HUES6 (cell line): ENCODE results near the gene SESN1.

ENCODE experiments used
- H3K27ac ChIP-seq: 2 replicates; pipeline ENCODE4 v1.7.0; 2013; ENCODE audit warnings: low read depth, mild to moderate bottlenecking, low read length, inconsistent platforms
- H3K27me3 ChIP-seq: 2 replicates; pipeline ENCODE4 v1.6.1; 2013; ENCODE audit warnings: low read length; ENCODE audit not compliant: control insufficient read depth, insufficient read depth
- H3K36me3 ChIP-seq: 2 replicates; pipeline ENCODE4 v1.6.1; 2013; ENCODE audit warnings: low read length; ENCODE audit not compliant: control insufficient read depth, insufficient read depth
- H3K4me1 ChIP-seq: 2 replicates; pipeline ENCODE4 v1.6.1; 2013; ENCODE audit warnings: low read length; ENCODE audit not compliant: control insufficient read depth, insufficient read depth
- H3K4me3 ChIP-seq: 2 replicates; pipeline ENCODE4 v1.5.1; 2013; ENCODE audit warnings: low read depth, low read length
- H3K9ac ChIP-seq: one replicate; pipeline ENCODE4 v1.6.1; 2013; ENCODE audit warnings: mild to moderate bottlenecking, low read length
- H3K9me3 ChIP-seq: 2 replicates; pipeline ENCODE4 v1.6.1; 2013; ENCODE audit warnings: low read depth, low read length; ENCODE audit not compliant: control insufficient read depth, insufficient read depth

The SESN1 gene

DNA sequence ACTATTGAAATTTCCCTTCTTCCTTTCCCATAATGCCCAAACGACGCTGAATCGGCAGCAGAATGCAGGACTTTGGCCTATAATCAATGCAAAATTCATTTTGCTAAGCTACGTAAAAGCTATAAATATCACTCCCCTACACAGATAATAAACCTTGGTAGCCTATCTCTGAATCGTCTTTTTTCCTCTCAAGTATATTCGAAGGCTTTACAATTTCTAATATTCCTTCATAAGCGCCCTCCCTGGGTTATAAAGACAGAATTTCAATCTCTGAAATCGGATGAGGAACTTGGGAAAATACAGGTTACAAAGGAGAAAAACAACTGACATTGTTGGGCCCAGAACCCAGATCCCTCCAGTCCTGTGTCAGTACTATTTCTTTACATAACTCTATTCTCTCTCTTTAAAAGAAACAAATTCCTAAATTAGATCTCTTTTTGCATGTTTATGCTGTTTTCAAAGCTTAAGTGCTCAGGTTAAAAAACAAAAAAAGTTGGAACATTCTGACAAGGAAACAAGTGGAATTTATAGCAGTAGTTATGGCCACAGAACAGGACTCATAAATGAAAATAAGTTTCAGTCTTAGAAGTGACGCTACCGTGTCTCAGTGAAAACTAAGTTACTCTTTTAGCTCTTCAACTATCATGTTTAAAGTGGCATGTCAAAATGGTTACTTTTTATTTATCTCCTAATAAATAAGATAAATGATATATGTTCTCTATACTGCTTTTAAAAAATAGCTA, 84.5 kb downstream of the SESN1 start:
- no peaks in the 10 kb centered on the region for H3K27me3 ChIP-seq
- H3K27ac ChIP-seq = no peak overlapping the region
- peak overlapping the region; percentile 93 for H3K4me3 ChIP-seq
- H3K36me3 ChIP-seq = no peaks in the 10 kb centered on the region
- H3K4me1 ChIP-seq = peaks cover 22% of the 10 kb centered on the region
- H3K9ac ChIP-seq = peak overlapping the region; percentile 65
- H3K9me3 ChIP-seq = no peaks in the 10 kb centered on the region

DNA sequence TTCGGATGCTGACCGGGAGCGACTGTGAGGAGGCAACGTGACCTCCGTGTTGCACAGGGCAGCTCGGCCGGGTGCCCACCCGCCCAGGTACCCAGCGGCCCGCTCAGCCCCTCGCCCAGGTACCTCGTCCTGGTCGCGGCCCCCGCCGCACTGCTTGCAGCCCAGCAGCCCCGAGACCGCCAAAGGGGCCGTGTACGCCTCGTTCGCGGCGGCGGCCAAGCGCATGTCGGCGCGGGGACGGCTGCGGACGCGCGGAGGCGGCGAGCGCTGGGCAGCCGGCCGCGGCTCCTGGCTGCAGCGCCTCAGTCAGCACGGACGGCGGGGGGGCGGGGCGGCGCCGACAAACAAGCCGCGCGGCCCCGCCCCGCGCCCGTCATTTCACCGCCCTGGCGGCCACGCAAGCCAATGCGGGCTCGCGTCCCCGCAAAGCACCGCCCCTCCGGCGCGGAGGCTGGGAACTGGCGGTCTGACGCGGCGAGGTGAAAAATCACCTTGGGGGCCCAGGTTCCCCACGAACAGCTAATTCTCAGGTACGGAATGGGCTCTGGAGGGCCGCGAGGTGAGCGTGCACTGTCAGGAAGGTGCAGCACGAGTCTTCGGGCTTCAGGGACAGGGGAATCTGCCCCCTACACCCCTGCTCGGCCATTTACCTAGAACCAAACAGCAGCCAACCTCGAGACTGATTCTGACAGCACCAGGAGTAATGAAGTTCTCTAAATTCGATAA, 85.2 kb downstream of the SESN1 start:
- Histone ChIP-seq H3K9ac (peak overlapping the region; percentile 84), H3K4me3 (peak overlapping the region; percentile 93), H3K27ac (peak overlapping the region; percentile 77), H3K36me3 (no peaks in the 10 kb centered on the region), H3K9me3 (no peaks in the 10 kb centered on the region), H3K27me3 (no peaks in the 10 kb centered on the region), H3K4me1 (peaks cover 21% of the 10 kb centered on the region)

DNA sequence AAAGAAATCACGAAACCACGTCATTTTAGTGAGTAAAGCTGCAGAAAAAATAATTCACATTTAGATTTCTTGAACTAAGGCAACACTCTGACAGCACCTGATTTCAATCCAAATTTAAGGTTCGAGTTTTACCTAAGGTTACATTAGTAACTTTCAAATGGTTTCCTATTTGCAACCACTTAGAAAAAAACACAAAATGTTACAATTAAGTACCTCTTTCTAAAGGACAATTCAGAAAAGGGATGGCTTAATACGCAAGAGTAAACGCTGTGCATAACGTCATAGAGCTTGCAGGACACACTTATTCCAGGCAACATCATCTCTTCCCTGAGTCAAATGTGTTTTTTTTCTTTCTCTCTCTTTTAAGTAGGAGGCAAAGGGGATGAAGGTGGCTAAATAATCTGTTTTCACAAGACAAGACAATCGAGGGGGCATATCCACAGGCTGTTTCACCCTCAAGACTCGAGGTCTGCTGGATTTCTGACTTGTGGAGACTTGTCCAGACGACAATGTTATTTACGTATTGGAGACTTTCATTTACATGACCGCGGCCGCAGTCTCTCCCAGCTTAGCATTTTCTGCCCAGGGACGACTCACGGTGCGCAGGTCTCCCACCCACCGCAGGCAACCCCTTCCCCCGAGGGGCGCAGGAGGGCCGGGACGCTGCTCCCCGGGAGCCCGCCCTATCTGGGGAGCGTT, 86.0 kb downstream of the SESN1 start:
- Histone ChIP-seq H3K4me1 (peaks cover 21% of the 10 kb centered on the region), H3K4me3 (peak overlapping the region; percentile 93), H3K27ac (peak overlapping the region; percentile 77), H3K9ac (peak overlapping the region; percentile 84), H3K9me3 (no peaks in the 10 kb centered on the region), H3K27me3 (no peaks in the 10 kb centered on the region), H3K36me3 (no peaks in the 10 kb centered on the region)

DNA sequence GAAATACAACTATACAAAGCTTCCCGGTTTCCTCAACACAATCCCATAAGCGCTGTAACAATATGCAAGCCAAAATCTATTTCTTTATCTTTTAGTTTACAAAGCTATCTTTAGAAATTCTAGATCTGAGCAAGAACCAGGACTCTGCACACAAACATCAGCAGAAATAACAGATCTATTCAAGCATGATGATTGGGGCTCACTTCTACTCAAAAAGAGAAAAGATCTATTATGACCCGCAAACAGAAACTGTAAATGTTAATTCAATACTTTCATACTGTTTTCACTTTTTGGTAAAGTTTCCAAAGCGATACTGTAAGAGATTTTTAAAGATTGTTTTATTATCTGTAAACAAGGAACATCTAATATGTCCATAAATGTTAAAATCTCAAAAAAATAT, 86.6 kb downstream of the SESN1 start:
- Histone ChIP-seq H3K4me1 (peaks cover 21% of the 10 kb centered on the region), H3K4me3 (peak overlapping the region; percentile 93), H3K27ac (0 out of 2 replicates have a peak overlapping the region, but pooled peaks have one; percentile 77), H3K9me3 (no peaks in the 10 kb centered on the region), H3K36me3 (no peaks in the 10 kb centered on the region), H3K27me3 (no peaks in the 10 kb centered on the region), H3K9ac (no peak overlapping the region)

DNA sequence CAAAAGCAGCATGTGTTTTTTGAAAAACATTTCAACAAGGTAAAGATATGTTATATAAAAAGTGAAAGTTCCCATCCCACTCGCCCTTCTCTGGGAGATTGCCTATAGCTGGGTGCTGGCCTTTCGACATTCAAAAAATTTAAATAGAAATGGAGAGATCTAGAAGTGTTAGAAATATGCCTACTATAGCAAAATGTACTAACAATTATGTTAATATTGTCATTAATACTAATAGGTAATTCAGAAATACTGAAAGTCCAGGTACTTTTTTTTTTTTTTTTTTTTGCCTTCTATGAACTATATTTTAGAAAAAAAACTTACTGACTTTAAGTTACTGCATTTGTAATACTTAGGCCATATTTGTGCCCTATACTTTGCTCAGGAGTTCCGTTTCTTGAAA, 87.1 kb downstream of the SESN1 start:
- Histone ChIP-seq H3K9me3 (no peaks in the 10 kb centered on the region), H3K4me1 (peaks cover 21% of the 10 kb centered on the region), H3K9ac (no peak overlapping the region), H3K4me3 (peak overlapping the region; percentile 93), H3K27me3 (no peaks in the 10 kb centered on the region), H3K36me3 (no peaks in the 10 kb centered on the region), H3K27ac (no peak overlapping the region)

DNA sequence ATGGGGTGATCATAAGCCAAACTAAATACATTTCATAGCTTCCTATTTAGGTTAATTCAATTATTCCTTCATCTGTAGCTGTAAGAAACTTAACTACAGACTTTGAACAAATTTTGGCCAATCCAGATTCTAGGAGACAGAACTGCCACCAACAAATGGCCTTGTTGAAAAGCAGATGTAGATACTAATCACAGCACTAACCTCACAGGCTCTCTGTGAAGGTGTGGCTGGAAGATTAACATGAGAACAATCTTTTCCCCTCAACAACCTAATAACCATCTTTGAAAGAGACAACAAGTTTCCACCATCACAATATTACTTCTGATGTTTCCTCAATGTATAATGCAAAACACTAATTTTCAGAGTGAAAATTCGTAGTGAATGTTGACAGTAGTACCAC, 87.8 kb downstream of the SESN1 start:
- Histone ChIP-seq H3K27me3 (no peaks in the 10 kb centered on the region), H3K36me3 (no peaks in the 10 kb centered on the region), H3K4me1 (peaks cover 21% of the 10 kb centered on the region), H3K9ac (no peak overlapping the region), H3K27ac (no peak overlapping the region), H3K4me3 (peak overlapping the region; percentile 93), H3K9me3 (no peaks in the 10 kb centered on the region)

DNA sequence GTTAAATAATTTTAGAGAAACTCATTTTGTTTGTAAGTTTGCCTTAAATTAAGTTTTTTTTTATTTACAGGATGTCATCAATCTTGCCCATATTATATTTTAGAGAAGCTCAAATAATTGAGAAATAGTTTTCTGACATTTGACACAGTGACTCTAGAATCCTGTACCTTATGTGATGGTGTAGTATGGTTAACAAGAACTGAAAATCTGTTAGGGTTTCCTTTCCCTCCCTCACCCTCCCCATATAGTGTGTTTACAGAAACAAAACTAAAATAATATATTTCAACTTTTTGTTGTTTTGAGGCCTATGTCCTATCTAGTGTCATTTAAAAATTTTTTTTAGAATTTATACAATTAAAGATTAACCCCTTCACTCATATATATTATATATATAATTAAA, 91.8 kb downstream of the SESN1 start:
- Histone ChIP-seq H3K9ac (no peak overlapping the region), H3K9me3 (no peaks in the 10 kb centered on the region)

DNA sequence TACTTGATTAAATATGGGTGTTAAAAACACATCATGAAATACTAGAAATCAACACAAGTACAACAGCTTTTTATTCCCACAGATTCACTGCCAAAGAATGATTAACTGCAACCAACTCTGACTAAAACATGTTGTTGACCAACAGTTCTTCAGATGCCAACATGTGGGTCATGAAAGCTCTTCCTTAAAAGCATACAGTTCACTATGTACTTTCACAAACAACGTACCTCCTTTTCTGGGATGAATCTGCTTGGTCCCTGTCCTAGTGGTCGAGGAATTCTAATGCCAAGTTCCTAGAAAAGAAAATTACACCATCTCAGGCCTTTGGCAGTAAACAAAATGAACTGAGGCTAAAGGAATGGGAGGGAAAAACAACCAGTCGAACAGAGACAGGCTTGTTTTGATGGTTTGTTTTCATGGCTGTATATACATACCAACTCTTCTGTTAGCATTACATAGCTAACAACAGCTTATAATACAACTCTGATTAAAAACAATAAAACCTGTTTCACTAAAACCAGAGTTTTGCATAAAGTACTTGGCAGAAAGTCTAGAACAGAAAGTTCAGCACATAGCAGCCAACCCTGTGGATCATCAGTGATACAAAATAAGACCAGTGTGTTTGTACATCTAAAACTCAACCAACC, 92.5 kb downstream of the SESN1 start:
- Histone ChIP-seq H3K4me3 (no peak overlapping the region), H3K27ac (no peak overlapping the region), H3K27me3 (no peaks in the 10 kb centered on the region), H3K9ac (no peak overlapping the region), H3K4me1 (peaks cover 7% of the 10 kb centered on the region), H3K36me3 (peaks cover 38% of the 10 kb centered on the region), H3K9me3 (no peaks in the 10 kb centered on the region)

More for the DNA sequence above, 91.8 kb downstream of the SESN1 start:
- no peak overlapping the region for H3K4me3 ChIP-seq
- no peaks in the 10 kb centered on the region for H3K27me3 ChIP-seq
- no peak overlapping the region for H3K27ac ChIP-seq
- H3K36me3 ChIP-seq = peaks cover 34% of the 10 kb centered on the region
- peaks cover 11% of the 10 kb centered on the region for H3K4me1 ChIP-seq

DNA sequence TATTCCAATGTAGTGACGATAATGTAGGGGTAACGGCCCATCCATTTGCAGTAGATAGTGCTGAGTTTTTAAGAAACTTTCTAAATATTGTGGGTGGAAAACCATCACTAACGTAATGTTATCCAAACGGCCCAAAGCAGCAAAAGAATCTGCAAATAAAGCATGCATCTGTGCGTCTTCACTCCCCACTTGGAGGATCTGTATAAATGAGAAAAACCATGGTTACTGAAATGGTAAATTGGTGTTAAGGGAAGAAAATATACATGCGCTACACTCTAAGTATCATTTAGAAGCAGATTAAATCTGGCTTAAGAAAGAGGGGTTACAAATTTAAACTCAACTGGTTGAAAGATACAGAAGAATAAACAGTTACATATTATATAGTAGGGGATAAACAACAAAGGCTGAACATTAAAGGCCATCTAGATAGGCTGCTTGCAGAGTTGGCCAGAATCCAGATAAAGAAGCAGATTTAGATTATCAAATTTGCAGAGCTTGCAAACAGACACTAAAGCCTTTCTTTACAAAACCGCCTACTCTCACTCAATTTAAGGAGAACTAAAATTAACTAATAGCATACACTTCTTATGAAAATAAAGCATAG, 93.3 kb downstream of the SESN1 start:
- Histone ChIP-seq H3K36me3 (peaks cover 44% of the 10 kb centered on the region), H3K4me3 (no peak overlapping the region), H3K4me1 (no peaks in the 10 kb centered on the region; the same call in 1 of the 2 replicates), H3K9ac (no peak overlapping the region), H3K27me3 (no peaks in the 10 kb centered on the region), H3K27ac (no peak overlapping the region), H3K9me3 (no peaks in the 10 kb centered on the region)

DNA sequence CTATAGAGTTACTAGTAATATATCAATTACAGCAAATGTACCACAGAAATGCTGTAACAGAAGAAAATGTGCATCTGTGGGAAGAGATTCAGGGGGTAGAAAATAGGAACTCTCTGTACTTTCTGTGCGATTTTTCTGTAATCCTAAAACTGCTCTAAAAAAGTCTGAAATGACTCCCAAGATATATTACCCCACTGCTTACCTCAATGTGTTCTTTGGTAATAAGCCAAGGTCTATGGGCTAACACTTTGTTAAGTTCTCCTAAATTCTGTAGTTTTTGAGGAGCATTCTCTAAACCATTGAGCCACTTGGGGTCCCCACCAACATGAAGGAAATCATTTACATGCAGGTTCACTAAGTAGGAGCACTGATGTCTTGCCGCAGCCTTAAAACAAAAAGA, 94.4 kb downstream of the SESN1 start:
- Histone ChIP-seq H3K27ac (no peak overlapping the region), H3K4me1 (no peaks in the 10 kb centered on the region), H3K36me3 (peaks cover 48% of the 10 kb centered on the region), H3K9me3 (no peaks in the 10 kb centered on the region), H3K9ac (no peak overlapping the region), H3K4me3 (no peak overlapping the region), H3K27me3 (no peaks in the 10 kb centered on the region)
